CD4-positive, alpha-beta T cell (primary cell): ENCODE measurements around the gene TNFAIP8L2. TPM values are rescaled to one million over a fixed set of nuclear protein-coding genes. Genes with fewer than 3 reads are reported as not detected.

Experiments used
- ATAC-seq: fragments of 200-7000 bp; cut with Tn5 transposase; one replicate; pipeline ENCODE4 v1.10.0; 2022; ENCODE audit warnings: mild to moderate bottlenecking; ENCODE audit not compliant: poor library complexity
- CTCF ChIA-PET: fragments of 350-600 bp; sonication (Branson Sonifier 250); formaldehyde crosslinking; loops from one replicate; lab custom pipeline; 2021; ENCODE audit warnings: antibody characterized with exemption, inconsistent platforms; lab: Charles Lee
- POLR2A ChIA-PET: fragments of 350-600 bp; sonication (Branson Sonifier 250); formaldehyde crosslinking; loops from one replicate; lab custom pipeline; 2021; ENCODE audit warnings: antibody characterized with exemption, inconsistent platforms; lab: Charles Lee
- DNase-seq, 14 experiments: peaks; one replicate each; pipeline ENCODE4 v3.0.0-alpha.2; 2013 to 2020; ENCODE audit warnings: mixed read lengths in 2 of 14
- H3K27ac ChIP-seq, 2 donors: one replicate each; pipeline versions ENCODE4 v1.5.1 to v1.7.0; 2013; ENCODE audit warnings: low read length in 2 of 2, low read depth in 1 of 2, mild to moderate bottlenecking in 1 of 2
- H3K27me3 ChIP-seq, 2 experiments: 1 replicate in 1 of 2; 2 replicates in 1 of 2; pipeline versions ENCODE4 v1.6.1 to v1.7.0; 2013; ENCODE audit warnings: low read length in 2 of 2, control low read depth in 1 of 2, mild to moderate bottlenecking in 1 of 2, moderate library complexity in 1 of 2; ENCODE audit not compliant: insufficient read depth in 2 of 2, control insufficient read depth in 1 of 2
- H3K36me3 ChIP-seq: one replicate; pipeline ENCODE4 v1.6.1; 2013; ENCODE audit warnings: low read length, control low read depth; ENCODE audit not compliant: insufficient read depth
- H3K4me1 ChIP-seq: one replicate; pipeline ENCODE4 v1.6.1; 2013; ENCODE audit warnings: low read length, control low read depth; ENCODE audit not compliant: insufficient read depth
- H3K4me3 ChIP-seq: one replicate; pipeline ENCODE4 v1.5.1; 2013; ENCODE audit warnings: mild to moderate bottlenecking, low read length, moderate library complexity
- H3K9me3 ChIP-seq, 2 experiments: 1 replicate in 1 of 2; 2 replicates in 1 of 2; pipeline versions ENCODE4 v1.6.1 to v1.7.0; 2013; ENCODE audit warnings: low read length in 2 of 2, mild to moderate bottlenecking in 2 of 2, control low read depth in 1 of 2, moderate library complexity in 1 of 2; ENCODE audit not compliant: control insufficient read depth in 1 of 2, insufficient read depth in 1 of 2
- H3K27ac Mint-ChIP-seq: one replicate; pipeline ENCODE4 v1.8.0; 2020; ENCODE audit warnings: mixed read lengths
- H3K27me3 Mint-ChIP-seq: one replicate; pipeline ENCODE4 v1.8.0; 2021; ENCODE audit warnings: mixed read lengths
- H3K36me3 Mint-ChIP-seq: one replicate; pipeline ENCODE4 v1.8.0; 2021; ENCODE audit warnings: low read depth, mixed read lengths
- H3K4me1 Mint-ChIP-seq: one replicate; pipeline ENCODE4 v1.8.0; 2021; ENCODE audit warnings: low read depth, mixed read lengths
- H3K4me3 Mint-ChIP-seq: one replicate; pipeline ENCODE4 v1.8.0; 2020; ENCODE audit warnings: mild to moderate bottlenecking, mixed read lengths
- H3K9me3 Mint-ChIP-seq: one replicate; pipeline ENCODE4 v1.8.0; 2020; ENCODE audit warnings: mixed read lengths
- intact Hi-C, 2 experiments: fragments of 100-400 bp; cut with DNase I in 1 of 2; cut with micrococcal nuclease in 1 of 2; formaldehyde crosslinking; loops; one replicate each; pipeline versions ENCODE4 v1.15.1 to v1.9.0; 2023 to 2025; cut with DNase I, micrococcal nuclease
- polyA plus RNA-seq, 2 donors: library from polyadenylated mRNA; unstranded; fragments of 120-200 nt; gene quantifications; one replicate each; pipeline ENCODE4 v1.2.1, GENCODE V29; 2013
- total RNA-seq, 174 experiments: library from RNA in 2 of 174; stranded (reverse) in 2 of 174; gene quantifications; one replicate each; pipeline ENCODE4 v1.2.3 and lab custom pipeline; 2021 to 2026
- TF ChIP-seq, protein P1 (sequence below): fragments of 200-600 bp; IDR thresholded peaks from one replicate; pipeline ENCODE4 v1.8.0; 2022; ENCODE audit warnings: antibody characterized with exemption, mild to moderate bottlenecking

Gene TNFAIP8L2
- under 1 TPM; 0.70 to 0.74 TPM for total RNA-seq
- polyA plus RNA-seq (2013, experiment 1 of 2), result 44.1 TPM
- polyA plus RNA-seq (2013, experiment 2 of 2), result 30.4 TPM
- 2.8 to 60.6 (median 16.0) reads per million in 172 experiments for total RNA-seq (lab: John Stamatoyannopoulos, UW)

- intact Hi-C loops, result loop anchor here (1.0 to 10.0 kb wide), 7 partner anchors 56 to 692 kb away; partner anchors contain the start of genes ENSA (in 1 of the 2), MINDY1 (in 1 of the 2) and PRUNE1 (in 1 of the 2)
- peak within 1 kb of the TSS; percentile 85 for H3K27ac Mint-ChIP-seq
- H3K4me3 Mint-ChIP-seq, result peak within 1 kb of the TSS; percentile 99
- CTCF ChIA-PET, result interaction anchor here (1.2 to 7.8 kb wide), 4 partner anchors 55 to 132 kb away, joined by 3 to 61 read pairs (median 32); partner anchors contain the start of gene GABPB2
- TF ChIP-seq, protein P1, sequence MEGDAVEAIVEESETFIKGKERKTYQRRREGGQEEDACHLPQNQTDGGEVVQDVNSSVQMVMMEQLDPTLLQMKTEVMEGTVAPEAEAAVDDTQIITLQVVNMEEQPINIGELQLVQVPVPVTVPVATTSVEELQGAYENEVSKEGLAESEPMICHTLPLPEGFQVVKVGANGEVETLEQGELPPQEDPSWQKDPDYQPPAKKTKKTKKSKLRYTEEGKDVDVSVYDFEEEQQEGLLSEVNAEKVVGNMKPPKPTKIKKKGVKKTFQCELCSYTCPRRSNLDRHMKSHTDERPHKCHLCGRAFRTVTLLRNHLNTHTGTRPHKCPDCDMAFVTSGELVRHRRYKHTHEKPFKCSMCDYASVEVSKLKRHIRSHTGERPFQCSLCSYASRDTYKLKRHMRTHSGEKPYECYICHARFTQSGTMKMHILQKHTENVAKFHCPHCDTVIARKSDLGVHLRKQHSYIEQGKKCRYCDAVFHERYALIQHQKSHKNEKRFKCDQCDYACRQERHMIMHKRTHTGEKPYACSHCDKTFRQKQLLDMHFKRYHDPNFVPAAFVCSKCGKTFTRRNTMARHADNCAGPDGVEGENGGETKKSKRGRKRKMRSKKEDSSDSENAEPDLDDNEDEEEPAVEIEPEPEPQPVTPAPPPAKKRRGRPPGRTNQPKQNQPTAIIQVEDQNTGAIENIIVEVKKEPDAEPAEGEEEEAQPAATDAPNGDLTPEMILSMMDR, result no peak
- H3K27ac ChIP-seq, result peak within 1 kb of the TSS; percentile 56 to 70
- H3K9me3 ChIP-seq, result no peaks in the 10 kb centered on the region
- POLR2A ChIA-PET, result interaction anchor here (0.6 to 4.3 kb wide), 30 partner anchors 10 to 793 kb away, joined by 3 to 64 read pairs (median 6); partner anchors contain the start of genes CDC42SE1, GABPB2, GOLPH3L and LYSMD1
- H3K4me1 ChIP-seq, result peaks cover 53% of the 10 kb centered on the region
- H3K4me1 Mint-ChIP-seq, result peaks cover 57% of the 10 kb centered on the region
- peaks cover 45% of the 10 kb centered on the region for H3K36me3 Mint-ChIP-seq
- peak; percentile 56 to 89 (median 75) for DNase-seq
- H3K27me3 ChIP-seq, result no peaks in the 10 kb centered on the region
- no peaks in the 10 kb centered on the region for H3K27me3 Mint-ChIP-seq
- H3K9me3 Mint-ChIP-seq, result no peaks in the 10 kb centered on the region
- H3K4me3 ChIP-seq, result peak within 1 kb of the TSS; percentile 77
- ATAC-seq, result peak; percentile 81
- peaks cover 25% of the 10 kb centered on the region for H3K36me3 ChIP-seq
Observed at GRCh38 chr1:151156515-151156819, at the start of gene TNFAIP8L2. Gene TNFAIP8L2 (plus strand): TSS chr1:151156649. CDS start chr1:151158698, 2,049 bp downstream.

DNA sequence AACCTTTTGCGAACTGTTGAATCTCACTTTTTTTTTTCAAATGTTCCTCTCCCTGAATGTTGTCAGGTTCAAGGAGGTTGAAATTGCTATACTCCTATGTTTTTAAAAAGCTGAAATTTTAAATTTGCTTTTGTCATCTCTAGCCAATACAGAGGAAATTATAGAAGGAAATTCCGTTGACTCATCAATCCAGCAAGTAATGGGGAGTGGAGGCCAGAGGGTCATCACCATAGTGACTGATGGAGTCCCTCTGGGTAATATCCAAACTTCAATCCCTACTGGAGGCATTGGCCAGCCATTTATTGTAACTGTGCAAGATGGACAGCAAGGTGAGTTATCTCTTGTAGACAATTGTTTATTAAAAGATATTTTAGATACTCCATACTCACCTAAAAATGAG lies 49.6 kb upstream of the TNFAIP8L2 start:
- Mint-ChIP-seq H3K27me3 (no peaks in the 10 kb centered on the region), H3K36me3 (peaks cover 52% of the 10 kb centered on the region), H3K27ac (no peak overlapping the region), H3K4me3 (no peak overlapping the region), H3K4me1 (no peaks in the 10 kb centered on the region), H3K9me3 (no peaks in the 10 kb centered on the region)
- no peaks in the 10 kb centered on the region for H3K9me3 ChIP-seq
- DNase-seq, result no peak
- ChIA-PET CTCF (interaction anchor here (1.9 kb wide), 1 partner anchor 82 kb away, joined by 4 read pairs; no protein-coding TSS in a partner anchor), POLR2A (interaction anchor here (0.7 kb wide), 1 partner anchor 31 kb away, joined by 3 read pairs; no protein-coding TSS in a partner anchor)
- TF ChIP-seq, protein P1, result no peak
- no peaks in the 10 kb centered on the region for H3K4me1 ChIP-seq
- H3K27ac ChIP-seq, result no peak overlapping the region
- H3K4me3 ChIP-seq, result no peak overlapping the region
- no peaks in the 10 kb centered on the region for H3K27me3 ChIP-seq
- no peak for ATAC-seq
- intact Hi-C loops, result no loop called here
- H3K36me3 ChIP-seq, result peaks cover 35% of the 10 kb centered on the region

DNA sequence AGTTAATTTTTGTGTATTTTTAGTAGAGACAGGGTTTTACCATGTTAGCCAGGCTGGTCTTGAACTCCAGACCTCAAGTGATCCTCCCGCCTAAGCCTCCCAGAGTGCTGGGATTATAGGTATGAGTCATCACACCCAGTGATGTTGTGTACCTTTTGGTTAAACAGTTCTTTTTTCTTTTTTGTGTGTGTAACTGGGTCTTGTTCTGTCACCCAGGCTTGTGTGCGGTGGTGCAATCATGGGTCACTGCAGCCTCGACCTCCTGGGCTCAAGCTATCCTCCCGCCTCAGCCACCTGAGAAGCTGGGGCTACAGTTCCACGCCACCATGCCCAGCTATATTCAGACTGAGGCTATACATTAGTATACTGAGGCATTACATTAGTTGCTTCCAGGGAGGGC lies 48.1 kb upstream of the TNFAIP8L2 start:
- ChIA-PET CTCF (interaction anchor here (0.6 to 0.9 kb wide), 2 partner anchors 31 to 143 kb away, joined by 3 read pairs; no protein-coding TSS in a partner anchor), POLR2A (no interaction called here)
- no peaks in the 10 kb centered on the region for H3K9me3 ChIP-seq
- Mint-ChIP-seq H3K4me1 (no peaks in the 10 kb centered on the region), H3K4me3 (no peak overlapping the region), H3K27ac (no peak overlapping the region), H3K9me3 (no peaks in the 10 kb centered on the region), H3K27me3 (no peaks in the 10 kb centered on the region), H3K36me3 (peaks cover 51% of the 10 kb centered on the region)
- intact Hi-C loops, result no loop called here
- H3K36me3 ChIP-seq, result peaks cover 33% of the 10 kb centered on the region
- no peaks in the 10 kb centered on the region for H3K27me3 ChIP-seq
- H3K4me1 ChIP-seq, result no peaks in the 10 kb centered on the region
- TF ChIP-seq, protein P1, result no peak
- H3K27ac ChIP-seq, result no peak overlapping the region
- no peak for DNase-seq
- no peak overlapping the region for H3K4me3 ChIP-seq
- no peak for ATAC-seq
